SJCRH30 (cell line): ENCODE data around the gene PTGR2. TPM values are rescaled to one million over a fixed set of nuclear protein-coding genes. Genes with fewer than 3 reads are reported as not detected.
"Not testable (repeated sequence)": the region's sequence is repeated elsewhere in the genome, so short reads cannot be mapped to it uniquely, and the experiment has no call there.

Experiments
- DNase-seq, 2 experiments: peaks; one replicate each; pipeline ENCODE4 v3.0.0-alpha.2; 2015 to 2020
- H3K27ac ChIP-seq: fragments of 250-450 bp; sonication (Bioruptor Pico); 2 replicates; pipeline ENCODE4 v1.5.1; 2020; ENCODE audit warnings: mild to moderate bottlenecking, moderate library complexity
- H3K27me3 ChIP-seq: fragments of 250-450 bp; sonication (Bioruptor Pico); 2 replicates; pipeline ENCODE4 v1.5.1; 2020; ENCODE audit warnings: mild to moderate bottlenecking, moderate library complexity
- H3K36me3 ChIP-seq: fragments of 250-450 bp; sonication (Bioruptor Pico); 2 replicates; pipeline ENCODE4 v1.5.1; 2020; ENCODE audit warnings: mild to moderate bottlenecking, moderate library complexity
- H3K4me1 ChIP-seq: fragments of 250-450 bp; sonication (Bioruptor Pico); 2 replicates; pipeline ENCODE4 v1.5.1; 2020; ENCODE audit warnings: mild to moderate bottlenecking, moderate library complexity
- H3K4me3 ChIP-seq: fragments of 250-450 bp; sonication (Bioruptor Pico); 2 replicates; pipeline ENCODE4 v1.5.1; 2020; ENCODE audit warnings: mild to moderate bottlenecking, moderate library complexity
- H3K9me3 ChIP-seq: fragments of 250-450 bp; sonication (Bioruptor Pico); replicated peaks from 2 replicates; pipeline ENCODE4 v1.5.1; 2020; ENCODE audit warnings: mild to moderate bottlenecking, moderate library complexity
- total RNA-seq: library from RNA; depleted of rRNA; stranded (reverse); fragments of >200 nt; shearing (Covaris generic); gene quantifications from 2 replicates; pipeline ENCODE4 v1.2.3, GENCODE V29; 2014

Gene PTGR2
- total RNA-seq, 1 experiment from 2014 or later = 5.4 TPM

DNA sequence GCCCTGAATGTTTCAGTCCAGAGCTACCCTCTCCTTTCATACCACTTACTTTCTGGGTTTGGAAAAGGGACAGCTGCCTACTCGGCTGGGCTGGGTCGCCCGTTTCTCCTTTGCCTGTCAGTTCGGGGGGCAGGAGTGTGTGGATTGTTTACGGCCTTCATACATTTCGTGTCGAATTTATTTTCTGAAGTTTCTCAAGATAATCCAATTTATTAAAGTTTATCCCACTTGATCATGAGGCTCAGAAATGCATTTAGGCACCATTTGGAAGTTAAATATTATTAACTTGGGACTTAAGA lies 35.6 kb downstream of the PTGR2 start:
- Histone ChIP-seq H3K36me3 (peaks cover 7% of the 10 kb centered on the region), H3K4me3 (peak overlapping the region; percentile 83)

DNA sequence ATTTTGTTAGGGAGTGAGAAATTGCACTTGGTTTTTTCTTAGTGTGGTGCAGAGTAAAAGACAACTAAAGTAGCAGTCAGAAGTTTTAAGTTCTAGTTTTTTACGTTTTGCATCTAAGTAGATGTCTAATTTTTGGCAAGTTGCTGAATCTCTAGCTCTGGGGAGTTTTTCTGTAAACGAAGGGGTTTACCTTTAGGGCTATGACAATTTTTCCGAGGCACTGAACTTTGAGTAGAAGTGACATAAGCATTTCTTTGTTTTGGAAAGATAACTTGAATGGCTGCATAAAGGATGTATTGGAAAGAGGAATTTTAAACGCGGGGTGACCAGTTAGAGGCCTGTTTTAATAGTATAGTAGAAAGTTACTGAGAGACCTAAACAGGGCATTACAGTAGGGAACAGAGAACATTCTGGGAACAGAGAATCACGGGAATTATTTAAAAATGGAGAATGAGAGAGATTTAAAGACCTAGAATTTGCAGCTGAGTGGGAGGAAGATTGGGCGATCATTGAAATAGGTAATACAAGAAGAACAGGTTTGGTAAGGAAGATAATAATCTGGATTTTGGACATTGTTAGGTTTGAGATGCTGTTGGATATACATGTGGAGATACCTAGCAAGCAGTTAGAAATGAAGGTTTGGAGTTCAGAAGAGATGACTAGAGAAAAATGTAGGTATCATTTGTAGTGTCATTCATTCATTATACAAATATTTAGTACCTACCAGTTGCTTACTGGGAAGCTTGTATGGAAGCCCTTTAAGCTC lies 36.2 kb downstream of the PTGR2 start:
- no peaks in the 10 kb centered on the region for H3K4me1 ChIP-seq
- no peak for DNase-seq
- H3K9me3 ChIP-seq = no peaks in the 10 kb centered on the region
- H3K27me3 ChIP-seq = no peaks in the 10 kb centered on the region
- peak overlapping the region; percentile 67; the same call in 1 of the 2 replicates for H3K27ac ChIP-seq
- peak overlapping the region; percentile 83 for H3K4me3 ChIP-seq
- peaks cover 7% of the 10 kb centered on the region for H3K36me3 ChIP-seq

More for the DNA sequence above, 35.6 kb downstream of the PTGR2 start:
- Histone ChIP-seq H3K27me3 (no peaks in the 10 kb centered on the region), H3K4me1 (no peaks in the 10 kb centered on the region), H3K9me3 (no peaks in the 10 kb centered on the region), H3K27ac (peak overlapping the region; percentile 67)
- DNase-seq = peak in 1 of 2 experiments; percentile 57

DNA sequence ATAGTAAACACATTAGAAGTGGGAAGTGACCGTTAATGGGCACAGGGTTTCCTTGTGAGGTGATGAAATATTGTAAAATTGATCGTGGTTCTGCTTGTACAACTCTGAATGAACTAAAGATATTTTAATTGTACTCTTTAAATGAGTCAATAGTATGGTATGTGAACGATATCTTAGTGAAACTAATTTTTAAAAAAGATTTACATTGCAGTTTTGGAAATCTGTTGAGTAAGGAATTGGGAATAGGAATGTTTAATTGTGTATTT lies 36.8 kb downstream of the PTGR2 start:
- peaks cover 10% of the 10 kb centered on the region for H3K36me3 ChIP-seq
- no peaks in the 10 kb centered on the region for H3K9me3 ChIP-seq
- H3K4me3 ChIP-seq = no peak overlapping the region; the same call in 1 of the 2 replicates
- H3K27me3 ChIP-seq = no peaks in the 10 kb centered on the region
- no peak for DNase-seq
- no peaks in the 10 kb centered on the region for H3K4me1 ChIP-seq
- no peak overlapping the region for H3K27ac ChIP-seq

DNA sequence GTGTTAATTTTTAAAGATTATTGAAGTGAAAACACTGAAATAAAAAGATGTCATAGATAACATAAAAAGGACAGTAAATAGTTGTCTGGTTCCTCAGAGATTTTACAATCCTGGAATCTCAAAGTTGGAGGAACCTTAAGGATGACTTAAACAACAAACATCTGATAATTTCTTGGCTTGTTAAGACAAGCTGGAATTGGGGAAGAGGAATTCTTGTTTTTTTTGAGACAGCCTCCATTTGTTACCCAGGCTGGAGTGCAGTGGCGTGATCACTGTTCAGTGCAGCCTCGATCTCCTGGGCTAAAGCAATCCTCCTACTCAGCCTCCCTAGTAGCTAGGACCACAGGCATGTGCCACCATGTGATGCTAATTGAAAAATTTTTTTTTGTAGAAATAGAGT lies 37.3 kb downstream of the PTGR2 start:
- peaks cover 14% of the 10 kb centered on the region for H3K36me3 ChIP-seq
- no peak for DNase-seq
- H3K27me3 ChIP-seq = no peaks in the 10 kb centered on the region
- no peak overlapping the region for H3K27ac ChIP-seq
- H3K4me3 ChIP-seq = no peak overlapping the region
- H3K4me1 ChIP-seq = no peaks in the 10 kb centered on the region
- no peaks in the 10 kb centered on the region for H3K9me3 ChIP-seq

DNA sequence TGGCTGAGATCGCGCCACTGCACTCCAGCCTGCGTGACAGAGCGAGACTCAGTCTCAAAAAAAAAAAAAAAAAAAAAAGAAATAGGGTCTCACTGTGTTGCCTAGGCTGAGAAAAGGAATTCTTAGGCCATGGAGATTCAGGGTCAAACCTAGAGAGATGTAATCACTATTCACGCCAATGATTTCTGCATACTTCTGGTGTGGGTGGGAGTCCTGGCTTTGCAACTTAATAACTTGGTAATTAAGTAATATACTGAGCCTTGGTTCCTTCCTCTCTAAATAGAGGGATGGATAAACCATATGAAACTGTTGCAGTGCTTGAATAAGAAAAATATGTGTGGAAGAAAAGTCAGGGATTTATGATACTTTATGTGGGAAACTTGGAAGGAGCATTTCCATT lies 37.7 kb downstream of the PTGR2 start:
- peaks cover 15% of the 10 kb centered on the region for H3K36me3 ChIP-seq
- DNase-seq = no peak
- H3K9me3 ChIP-seq = no peaks in the 10 kb centered on the region
- H3K27me3 ChIP-seq = no peaks in the 10 kb centered on the region
- H3K27ac ChIP-seq = no peak overlapping the region
- no peak overlapping the region for H3K4me3 ChIP-seq
- no peaks in the 10 kb centered on the region for H3K4me1 ChIP-seq

DNA sequence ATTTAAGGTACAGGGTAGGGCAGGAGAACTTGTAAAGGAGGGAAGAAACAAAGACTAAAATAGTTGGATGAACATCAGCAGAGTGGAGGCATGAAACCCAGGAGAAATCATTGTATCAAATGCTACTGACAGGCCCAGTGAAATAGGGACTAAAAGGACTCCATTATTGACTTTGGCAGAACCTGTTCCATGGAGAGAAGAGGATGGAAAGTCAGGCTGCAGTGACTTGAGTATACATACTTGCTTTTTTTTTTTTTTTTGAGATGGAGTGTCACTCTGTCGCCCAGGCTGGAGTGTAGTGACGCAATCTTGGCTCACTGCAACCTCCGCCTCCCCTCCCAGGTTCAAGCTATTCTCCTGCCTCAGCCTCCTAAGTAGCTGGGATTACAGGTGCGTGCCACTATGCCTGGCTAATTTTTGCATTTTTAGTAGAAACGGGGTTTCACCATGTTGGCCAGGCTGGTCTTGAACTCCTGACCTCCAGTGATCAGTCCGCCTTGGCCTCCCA lies 42.6 kb downstream of the PTGR2 start:
- not testable (repeated sequence) for H3K27me3 ChIP-seq, DNase-seq, H3K27ac ChIP-seq, H3K4me1 ChIP-seq, H3K9me3 ChIP-seq, H3K4me3 ChIP-seq
- H3K36me3 ChIP-seq = peaks cover 59% of the 10 kb centered on the region

DNA sequence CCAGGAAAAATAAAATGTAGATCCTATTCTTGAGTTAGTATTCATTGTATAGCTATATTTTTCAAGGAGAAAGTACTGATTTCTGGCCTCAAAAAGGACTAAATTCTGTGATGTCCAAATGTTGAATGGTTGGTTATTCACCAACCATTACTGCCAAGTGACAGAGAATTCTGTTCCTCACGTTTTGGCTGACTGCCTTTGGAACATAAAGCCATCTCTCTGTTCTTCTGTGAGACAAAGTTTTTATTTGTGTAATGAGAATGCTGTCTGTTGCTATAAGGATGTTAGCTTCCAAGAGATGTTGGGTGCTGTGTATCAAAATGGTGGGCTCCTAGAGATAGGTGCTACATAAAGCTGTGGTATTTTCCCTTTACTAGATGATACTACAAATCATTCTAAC lies 44.3 kb downstream of the PTGR2 start:
- DNase-seq = no peak
- Histone ChIP-seq H3K27me3 (no peaks in the 10 kb centered on the region), H3K9me3 (no peaks in the 10 kb centered on the region), H3K36me3 (peaks cover 64% of the 10 kb centered on the region), H3K4me3 (no peak overlapping the region), H3K27ac (no peak overlapping the region), H3K4me1 (no peaks in the 10 kb centered on the region)

DNA sequence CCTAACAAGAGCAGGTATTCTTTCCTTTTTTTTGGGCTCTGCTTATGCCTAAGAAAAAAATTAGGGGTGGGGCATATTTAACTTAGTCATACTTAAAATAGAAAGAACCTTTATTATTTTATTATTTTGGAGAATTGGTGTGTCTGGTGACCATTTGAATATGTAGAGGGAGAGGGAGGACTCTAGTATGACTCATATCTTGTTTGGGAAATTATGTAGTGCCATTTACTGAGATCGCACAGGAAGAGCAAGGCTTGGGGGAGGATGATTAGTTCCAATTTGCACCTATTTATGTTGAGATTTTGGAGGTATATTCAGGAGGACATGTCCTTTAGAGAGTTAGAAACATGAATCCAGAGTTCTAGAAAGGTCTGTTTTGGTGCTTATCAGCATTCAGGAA lies 44.9 kb downstream of the PTGR2 start:
- DNase-seq = no peak
- Histone ChIP-seq H3K27me3 (no peaks in the 10 kb centered on the region), H3K36me3 (peaks cover 63% of the 10 kb centered on the region), H3K9me3 (no peaks in the 10 kb centered on the region), H3K27ac (no peak overlapping the region), H3K4me1 (no peaks in the 10 kb centered on the region), H3K4me3 (no peak overlapping the region)

DNA sequence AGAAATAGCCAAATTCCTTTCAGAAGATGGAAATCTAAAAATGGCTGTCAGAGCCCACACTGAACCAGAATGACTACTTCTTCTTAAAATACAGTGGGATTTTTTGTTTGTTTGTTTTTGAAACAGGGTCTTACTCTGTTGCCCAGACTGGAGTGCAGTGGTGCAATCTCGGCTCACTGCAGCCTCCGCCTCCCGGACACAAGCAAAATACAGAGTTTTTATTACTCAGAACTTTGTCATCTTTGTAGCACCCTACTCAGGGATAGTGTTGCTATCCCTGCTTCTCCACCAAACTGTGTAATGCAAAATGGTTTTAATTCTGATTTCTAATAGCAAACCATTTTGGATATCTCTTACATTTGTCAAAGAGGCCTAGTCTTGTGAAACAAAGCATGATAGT lies 51.4 kb downstream of the PTGR2 start:
- H3K36me3 ChIP-seq = peaks cover 58% of the 10 kb centered on the region

DNA sequence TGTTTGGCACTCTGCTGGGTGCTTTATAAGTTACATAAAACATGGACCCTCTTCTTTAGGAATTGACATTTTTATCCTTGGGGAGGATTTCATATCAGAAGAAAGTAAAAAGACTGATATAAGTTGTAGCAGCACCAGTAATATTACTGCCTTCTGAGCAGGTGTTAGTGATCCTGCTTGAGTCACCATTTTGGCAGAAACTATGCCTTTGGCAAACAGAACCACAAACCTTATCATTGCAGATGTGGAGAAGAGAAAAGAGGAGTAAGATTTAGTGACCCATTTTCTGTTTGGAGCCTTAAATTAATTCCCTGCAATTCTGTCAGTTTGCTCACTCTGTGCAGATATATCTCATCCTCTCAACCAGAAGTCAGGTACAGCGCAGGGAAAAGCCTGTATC lies 58.0 kb downstream of the PTGR2 start:
- H3K36me3 ChIP-seq = peaks cover 61% of the 10 kb centered on the region
- H3K27me3 ChIP-seq = no peaks in the 10 kb centered on the region
- no peaks in the 10 kb centered on the region for H3K4me1 ChIP-seq
- no peak overlapping the region for H3K4me3 ChIP-seq
- no peak overlapping the region for H3K27ac ChIP-seq
- DNase-seq = no peak
- no peaks in the 10 kb centered on the region for H3K9me3 ChIP-seq

More for the DNA sequence above, 51.4 kb downstream of the PTGR2 start:
- Histone ChIP-seq H3K9me3 (no peaks in the 10 kb centered on the region), H3K4me3 (no peak overlapping the region), H3K27ac (no peak overlapping the region), H3K4me1 (no peaks in the 10 kb centered on the region), H3K27me3 (no peaks in the 10 kb centered on the region)
- DNase-seq = no peak

DNA sequence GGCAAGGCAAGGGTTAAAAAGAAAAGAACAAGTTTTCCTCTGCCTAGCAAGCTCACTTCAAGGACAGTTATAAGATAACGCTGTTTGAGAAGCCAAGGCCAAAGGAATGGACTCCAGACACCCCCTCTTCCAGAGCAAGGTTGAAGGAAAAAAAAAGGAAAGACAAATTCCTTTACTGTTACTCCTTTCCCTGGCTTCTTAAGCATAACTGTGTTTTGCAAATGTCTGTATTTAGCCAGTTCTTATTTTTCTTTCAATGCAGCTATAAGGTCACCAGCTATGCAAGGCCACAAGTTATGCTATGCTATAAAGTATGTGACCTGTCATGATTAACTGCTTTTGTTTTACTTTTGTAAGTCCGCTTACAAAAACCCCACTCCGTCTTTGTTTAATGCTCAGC lies 61.6 kb downstream of the PTGR2 start:
- no peak for DNase-seq
- no peaks in the 10 kb centered on the region for H3K4me1 ChIP-seq
- H3K27ac ChIP-seq = no peak overlapping the region
- H3K27me3 ChIP-seq = no peaks in the 10 kb centered on the region
- no peak overlapping the region for H3K4me3 ChIP-seq
- peaks cover 45% of the 10 kb centered on the region for H3K36me3 ChIP-seq
- no peaks in the 10 kb centered on the region for H3K9me3 ChIP-seq

DNA sequence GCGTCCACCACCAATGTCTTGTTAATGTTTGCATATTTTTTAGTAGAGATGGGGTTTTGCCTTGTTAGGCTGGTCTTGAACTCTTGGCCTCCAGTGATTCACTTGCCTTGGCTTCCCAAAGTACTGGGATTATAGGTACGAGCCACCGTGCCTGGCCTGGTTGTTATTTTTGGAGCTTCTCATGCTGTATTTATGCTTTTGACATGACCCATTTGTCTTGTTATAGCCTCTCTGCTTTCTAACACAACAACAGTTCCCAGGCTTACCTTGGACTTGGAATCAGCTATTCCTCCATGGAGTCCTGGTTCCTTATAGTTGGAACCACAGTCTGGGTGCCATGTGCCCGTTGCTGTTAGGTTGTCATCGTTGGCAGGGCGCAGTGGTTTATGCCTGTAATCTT lies 64.7 kb downstream of the PTGR2 start:
- Histone ChIP-seq H3K4me1 (no peaks in the 10 kb centered on the region), H3K27me3 (no peaks in the 10 kb centered on the region), H3K9me3 (no peaks in the 10 kb centered on the region), H3K4me3 (no peak overlapping the region), H3K36me3 (peaks cover 50% of the 10 kb centered on the region), H3K27ac (no peak overlapping the region)
- DNase-seq = no peak

DNA sequence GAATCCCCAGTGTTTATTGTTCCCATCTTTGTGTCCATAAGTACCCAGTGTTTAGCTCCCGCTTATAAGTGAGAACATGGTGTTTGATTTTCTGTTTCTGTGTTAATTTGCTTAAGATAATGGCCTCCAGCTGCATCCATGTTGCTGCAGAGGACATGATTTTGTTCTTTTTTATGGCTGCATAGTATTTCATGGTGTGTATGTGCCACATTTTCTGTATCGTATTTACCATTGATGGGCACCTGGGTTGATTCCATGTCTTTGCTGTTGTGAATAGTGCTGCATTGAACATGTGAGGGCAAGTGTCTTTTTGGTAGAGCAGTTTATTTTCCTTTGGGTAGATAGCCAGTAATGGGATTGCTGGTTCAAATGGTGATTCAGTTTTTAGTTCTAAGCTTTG lies 67.8 kb downstream of the PTGR2 start:
- DNase-seq, H3K4me1 ChIP-seq, H3K4me3 ChIP-seq, H3K27me3 ChIP-seq, H3K27ac ChIP-seq, H3K9me3 ChIP-seq: not testable (repeated sequence)
- H3K36me3 ChIP-seq = peaks cover 56% of the 10 kb centered on the region

DNA sequence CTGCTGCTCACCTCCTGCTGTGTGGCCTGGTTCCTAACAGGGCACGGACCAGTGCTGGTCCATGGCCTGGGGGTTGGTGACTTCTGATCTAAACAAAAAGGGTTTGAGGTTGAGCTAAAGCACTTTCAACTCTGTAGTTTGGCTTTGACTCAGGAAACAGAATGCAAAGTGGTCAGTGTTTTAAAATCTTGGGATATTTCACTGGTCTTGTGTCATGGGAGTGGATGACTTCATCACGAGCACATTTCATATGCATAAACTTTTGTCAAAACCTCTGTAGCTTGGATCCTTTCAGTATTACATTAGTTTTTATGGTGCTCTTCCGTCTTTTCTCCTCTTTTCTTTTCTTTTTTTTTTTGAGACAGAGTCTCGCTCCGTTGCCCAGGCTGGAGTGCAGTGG lies 72.7 kb downstream of the PTGR2 start:
- no peak overlapping the region for H3K4me3 ChIP-seq
- peaks cover 85% of the 10 kb centered on the region for H3K36me3 ChIP-seq
- H3K27ac ChIP-seq = no peak overlapping the region
- H3K4me1 ChIP-seq = no peaks in the 10 kb centered on the region
- no peaks in the 10 kb centered on the region for H3K27me3 ChIP-seq
- no peak for DNase-seq
- H3K9me3 ChIP-seq = no peaks in the 10 kb centered on the region
